HFF-Myc (cell line): Measurements from ENCODE around the gene ZBTB45.

Source experiments
- DNase-seq: peaks from one replicate; pipeline ENCODE4 v3.0.0-alpha.2; 2011; ENCODE audit warnings: low read depth; ENCODE audit errors: extremely low read depth
- H3K4me3 ChIP-seq: replicated peaks from 2 replicates; pipeline ENCODE4 v1.5.1; 2011; ENCODE audit warnings: low read depth, mild to moderate bottlenecking, control low read depth, low read length
- CTCF ChIP-seq: IDR thresholded peaks from 2 replicates; pipeline ENCODE4 v1.5.1; 2012; ENCODE audit warnings: mild to moderate bottlenecking, low read depth, low read length, control low read depth; ENCODE audit errors: missing control alignments

ZBTB45 gene

GRCh38 chr19:58531034-58531840, 11.6 kb upstream of the ZBTB45 start:
- no peak for DNase-seq
- no peak for TF ChIP-seq CTCF
- H3K4me3 ChIP-seq = no peak overlapping the region

GRCh38 chr19:58529405-58529804, 9.8 kb upstream of the ZBTB45 start:
- no peak for TF ChIP-seq CTCF
- no peak overlapping the region for H3K4me3 ChIP-seq
- DNase-seq = no peak

- DNase-seq = no peak
- TF ChIP-seq CTCF = no peak
- no peak overlapping the region for H3K4me3 ChIP-seq
These were observed 3.1 kb upstream of the ZBTB45 start for GRCh38 chr19:58522709-58523108.

GRCh38 chr19:58521651-58522050, 2.0 kb upstream of the ZBTB45 start:
- no peak overlapping the region for H3K4me3 ChIP-seq
- TF ChIP-seq CTCF = no peak
- no peak for DNase-seq

GRCh38 chr19:58520257-58520599, 618 bp upstream of the ZBTB45 start:
- peak overlapping the region; percentile 84 for H3K4me3 ChIP-seq
- DNase-seq = no peak
- TF ChIP-seq CTCF = no peak

GRCh38 chr19:58519087-58519354, 589 bp downstream of the ZBTB45 start:
- peak; percentile 30 for DNase-seq
- TF ChIP-seq CTCF = peak; percentile 83
- H3K4me3 ChIP-seq = peak overlapping the region; percentile 84
